Measurements from ENCODE around the gene POU2F1.

Gene POU2F1

GRCh38 chr1:167442142-167442848 is 221.6 kb downstream of the POU2F1 start:
- H3K9me3 ChIP-seq (ENCODE audit: control insufficient read depth, insufficient read depth, low read depth, low read length), result no peaks in the 10 kb centered on the region
- H3K4me1 ChIP-seq (ENCODE audit: control insufficient read depth, insufficient read depth, low read length), result no peaks in the 10 kb centered on the region
- no peak overlapping the region for H3K27ac ChIP-seq (ENCODE audit: extremely low read depth, low read depth, low read length)
- no peak overlapping the region for H3K4me3 ChIP-seq (ENCODE audit: low read depth, low read length)
- POLR2A ChIA-PET, result no interaction called here
- H3K36me3 ChIP-seq (ENCODE audit: control insufficient read depth in 2 of 2, insufficient read depth in 1 of 2, low read length in 2 of 2), result no peaks in the 10 kb centered on the region
- CTCF ChIA-PET, result interaction anchor here (0.5 to 5.6 kb wide), 21 partner anchors 9 to 384 kb away, joined by 3 to 41 read pairs (median 4); no protein-coding TSS in a partner anchor
- TF ChIP-seq ZXDB (tag by site-specific recombination; IDR thresholded peaks at IDR 0.05) (no peak), ZNF423 (tag by site-specific recombination; IDR thresholded peaks at IDR 0.05) (no peak), ZNF24 (tag by site-specific recombination; IDR thresholded peaks at IDR 0.05) (no peak), ZNF248 (tag by site-specific recombination; IDR thresholded peaks at IDR 0.05) (no peak), ZNF155 (tag by site-specific recombination; IDR thresholded peaks at IDR 0.05) (no peak), ZNF529 (tag by site-specific recombination; IDR thresholded peaks at IDR 0.05; ENCODE audit: insufficient replicate concordance) (no peak), ZNF792 (tag by site-specific recombination; IDR thresholded peaks at IDR 0.05) (no peak), ZNF514 (tag by site-specific recombination; IDR thresholded peaks at IDR 0.05) (no peak), MEIS1 (CRISPR knock-in tag; IDR thresholded peaks at IDR 0.05; ENCODE audit: borderline replicate concordance) (no peak), ZBTB17 (tag by site-specific recombination; IDR thresholded peaks at IDR 0.05) (0 out of 2 replicates have a peak, but pooled peaks have one; percentile 24), ZFHX2 (tag by site-specific recombination; conservative IDR thresholded peaks at IDR 0.05) (peak; percentile 41), ZNF624 (tag by site-specific recombination; IDR thresholded peaks at IDR 0.05) (no peak), YY1 (tag by site-specific recombination; IDR thresholded peaks at IDR 0.05) (no peak), ZNF280C (tag by site-specific recombination; IDR thresholded peaks at IDR 0.05) (no peak), SP3 (tag by site-specific recombination; IDR thresholded peaks at IDR 0.05) (no peak), ZNF510 (tag by site-specific recombination; IDR thresholded peaks at IDR 0.05; ENCODE audit: insufficient replicate concordance) (no peak), YY2 (tag by site-specific recombination; IDR thresholded peaks at IDR 0.05) (no peak), ZNF473 (tag by site-specific recombination; IDR thresholded peaks at IDR 0.05) (no peak), ZNF18 (tag by site-specific recombination; IDR thresholded peaks at IDR 0.05) (no peak), ZNF530 (tag by site-specific recombination; IDR thresholded peaks at IDR 0.05; ENCODE audit: low read depth) (no peak), ZSCAN30 (tag by site-specific recombination; IDR thresholded peaks at IDR 0.05) (peak; percentile 90; the same call in 1 of the 2 replicates), ZFP3 (tag by site-specific recombination; IDR thresholded peaks at IDR 0.05; ENCODE audit: low read depth) (no peak), ZNF311 (tag by site-specific recombination; IDR thresholded peaks at IDR 0.05; ENCODE audit: borderline replicate concordance) (no peak), PRDM10 (tag by site-specific recombination; IDR thresholded peaks at IDR 0.05) (no peak), ZFP41 (tag by site-specific recombination; IDR thresholded peaks at IDR 0.05; ENCODE audit: borderline replicate concordance) (no peak), ZNF391 (tag by site-specific recombination; IDR thresholded peaks at IDR 0.05; ENCODE audit: borderline replicate concordance, low read depth) (no peak), ZNF747 (tag by site-specific recombination; IDR thresholded peaks at IDR 0.05) (no peak), ZNF513 (tag by site-specific recombination; IDR thresholded peaks at IDR 0.05) (no peak), ZNF558 (tag by site-specific recombination; IDR thresholded peaks at IDR 0.05) (no peak)

Data from HEK293 (cell line).